ENCODE measurements around the gene MAP4K2.

DNA sequence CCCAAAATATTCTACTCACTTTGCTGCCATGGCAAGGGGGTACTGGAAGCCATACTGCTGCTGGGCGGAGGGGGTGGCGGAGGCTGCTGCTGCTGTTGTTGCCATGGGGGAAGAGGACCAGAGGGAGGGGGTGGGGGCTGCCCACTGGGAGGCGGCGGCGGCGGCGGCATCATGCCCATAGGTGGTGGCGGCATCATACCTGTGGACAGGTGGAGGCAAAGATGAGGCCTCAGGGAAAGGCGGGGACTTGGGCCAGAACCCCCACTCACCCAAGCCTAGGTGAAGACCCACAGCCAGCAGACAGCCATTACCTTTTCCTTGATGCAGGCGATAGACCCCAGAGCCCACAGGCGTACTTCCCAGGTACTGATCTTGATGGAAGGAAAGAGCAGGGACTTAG, 36.1 kb downstream of the MAP4K2 start:
- TF ChIP-seq, protein P1, sequence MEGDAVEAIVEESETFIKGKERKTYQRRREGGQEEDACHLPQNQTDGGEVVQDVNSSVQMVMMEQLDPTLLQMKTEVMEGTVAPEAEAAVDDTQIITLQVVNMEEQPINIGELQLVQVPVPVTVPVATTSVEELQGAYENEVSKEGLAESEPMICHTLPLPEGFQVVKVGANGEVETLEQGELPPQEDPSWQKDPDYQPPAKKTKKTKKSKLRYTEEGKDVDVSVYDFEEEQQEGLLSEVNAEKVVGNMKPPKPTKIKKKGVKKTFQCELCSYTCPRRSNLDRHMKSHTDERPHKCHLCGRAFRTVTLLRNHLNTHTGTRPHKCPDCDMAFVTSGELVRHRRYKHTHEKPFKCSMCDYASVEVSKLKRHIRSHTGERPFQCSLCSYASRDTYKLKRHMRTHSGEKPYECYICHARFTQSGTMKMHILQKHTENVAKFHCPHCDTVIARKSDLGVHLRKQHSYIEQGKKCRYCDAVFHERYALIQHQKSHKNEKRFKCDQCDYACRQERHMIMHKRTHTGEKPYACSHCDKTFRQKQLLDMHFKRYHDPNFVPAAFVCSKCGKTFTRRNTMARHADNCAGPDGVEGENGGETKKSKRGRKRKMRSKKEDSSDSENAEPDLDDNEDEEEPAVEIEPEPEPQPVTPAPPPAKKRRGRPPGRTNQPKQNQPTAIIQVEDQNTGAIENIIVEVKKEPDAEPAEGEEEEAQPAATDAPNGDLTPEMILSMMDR (IDR thresholded peaks at IDR 0.05; ENCODE audit: borderline replicate concordance, extremely low read depth, low read length, poor library complexity, severe bottlenecking) = no peak
- TF ChIP-seq EZH2 (IDR thresholded peaks at IDR 0.05; ENCODE audit: borderline replicate concordance, low read depth, low read length, severe bottlenecking) = no peak
